GM13976 (cell line): ENCODE data around the gene SPCS1.

Experiments used
- DNase-seq: peaks from one replicate; pipeline ENCODE4 v3.0.0; 2012; ENCODE audit warnings: low spot score
- CTCF ChIP-seq: IDR thresholded peaks from 2 replicates; pipeline ENCODE4 v1.5.1; 2012; ENCODE audit warnings: borderline replicate concordance, mild to moderate bottlenecking; ENCODE audit not compliant: insufficient read depth; ENCODE audit errors: extremely low read depth, missing control alignments, control extremely low read depth
- in situ Hi-C: fragments of 300-500 bp; cut with MboI; formaldehyde crosslinking; loops from one replicate; pipeline ENCODE4 v1.12.0; 2022; ENCODE audit warnings: low sequenced_read_pairs, mixed read lengths, inconsistent platforms; ENCODE audit not compliant: unreplicated experiment

Gene SPCS1

GRCh38 chr3:52694528-52695189 lies 11.2 kb upstream of the SPCS1 start:
- in situ Hi-C loops = no loop called here
- no peak for DNase-seq
- TF ChIP-seq CTCF = no peak

- no peak for TF ChIP-seq CTCF
- DNase-seq = no peak
- in situ Hi-C loops = no loop called here
These were observed 9.9 kb upstream of the SPCS1 start for GRCh38 chr3:52695798-52696671.

- in situ Hi-C loops = no loop called here
- DNase-seq = no peak
- no peak for TF ChIP-seq CTCF
These were observed 8.9 kb upstream of the SPCS1 start for GRCh38 chr3:52696830-52697631.

GRCh38 chr3:52697632-52697965 lies 8.3 kb upstream of the SPCS1 start:
- TF ChIP-seq CTCF = no peak

GRCh38 chr3:52703341-52703740 lies 2.6 kb upstream of the SPCS1 start:
- in situ Hi-C loops = no loop called here
- TF ChIP-seq CTCF = no peak
- no peak for DNase-seq

More at GRCh38 chr3:52697632-52697965, 8.3 kb upstream of the SPCS1 start:
- no peak for DNase-seq
- in situ Hi-C loops = no loop called here
